Neural crest cell (in vitro differentiated cells): ENCODE measurements around the gene DDRGK1. TPM values are rescaled to one million over a fixed set of nuclear protein-coding genes. Genes with fewer than 3 reads are reported as not detected.

ENCODE experiments used
- DNase-seq: peaks from one replicate; pipeline ENCODE4 v3.0.0; 2021; ENCODE audit warnings: low read depth, mixed read lengths, low spot score
- H3K27ac Mint-ChIP-seq: one replicate; pipeline ENCODE4 v1.8.0; 2021; ENCODE audit warnings: mild to moderate bottlenecking, mixed read lengths; ENCODE audit not compliant: unreplicated experiment
- H3K27me3 Mint-ChIP-seq: 2 replicates; pipeline ENCODE4 v1.8.0; 2021; ENCODE audit warnings: low read depth, mild to moderate bottlenecking, mixed read lengths
- H3K36me3 Mint-ChIP-seq: 2 replicates; pipeline ENCODE4 v1.8.0; 2021; ENCODE audit warnings: low read depth, mild to moderate bottlenecking, mixed read lengths
- H3K4me1 Mint-ChIP-seq: 2 replicates; pipeline ENCODE4 v1.8.0; 2021; ENCODE audit warnings: mixed read lengths
- H3K4me3 Mint-ChIP-seq: one replicate; pipeline ENCODE4 v1.8.0; 2021; ENCODE audit warnings: mild to moderate bottlenecking, mixed read lengths
- H3K9me3 Mint-ChIP-seq: 2 replicates; pipeline ENCODE4 v1.8.0; 2021; ENCODE audit warnings: mixed read lengths
- CTCF ChIP-seq: fragments of 200-600 bp; sonication (generic); conservative IDR thresholded peaks from 2 replicates; pipeline ENCODE4 v1.5.0; 2021; ENCODE audit warnings: antibody characterized with exemption, mild to moderate bottlenecking
- total RNA-seq: library from RNA; stranded (reverse); gene quantifications from 2 replicates; pipeline ENCODE4 v1.2.1, GENCODE V29; 2021

The DDRGK1 gene
- total RNA-seq, 1 donor from 2014 or later = 57.2 TPM

- Mint-ChIP-seq H3K9me3 (no peaks in the 10 kb centered on the region), H3K27me3 (peaks cover 3% of the 10 kb centered on the region), H3K4me3 (no peak overlapping the region), H3K36me3 (no peaks in the 10 kb centered on the region), H3K27ac (no peak overlapping the region), H3K4me1 (no peaks in the 10 kb centered on the region)
- TF ChIP-seq CTCF = no peak
- DNase-seq = no peak
Observed at GRCh38 chr20:3229158-3229557, 24.7 kb upstream of the DDRGK1 start.

GRCh38 chr20:3228750-3229032, 24.2 kb upstream of the DDRGK1 start:
- Mint-ChIP-seq H3K4me1 (no peaks in the 10 kb centered on the region), H3K36me3 (no peaks in the 10 kb centered on the region), H3K27ac (no peak overlapping the region), H3K27me3 (peaks cover 3% of the 10 kb centered on the region), H3K9me3 (no peaks in the 10 kb centered on the region), H3K4me3 (no peak overlapping the region)
- TF ChIP-seq CTCF = no peak
- no peak for DNase-seq

GRCh38 chr20:3227936-3228749, 23.7 kb upstream of the DDRGK1 start:
- Mint-ChIP-seq H3K27me3 (peaks cover 3% of the 10 kb centered on the region), H3K9me3 (no peaks in the 10 kb centered on the region), H3K27ac (no peak overlapping the region), H3K36me3 (no peaks in the 10 kb centered on the region), H3K4me3 (no peak overlapping the region), H3K4me1 (no peaks in the 10 kb centered on the region)
- no peak for TF ChIP-seq CTCF
- no peak for DNase-seq

GRCh38 chr20:3227506-3227905, 23.0 kb upstream of the DDRGK1 start:
- Mint-ChIP-seq H3K9me3 (no peaks in the 10 kb centered on the region), H3K4me3 (no peak overlapping the region), H3K27me3 (no peaks in the 10 kb centered on the region), H3K36me3 (no peaks in the 10 kb centered on the region), H3K4me1 (no peaks in the 10 kb centered on the region), H3K27ac (no peak overlapping the region)
- DNase-seq = no peak
- TF ChIP-seq CTCF = no peak

GRCh38 chr20:3226864-3227263, 22.4 kb upstream of the DDRGK1 start:
- TF ChIP-seq CTCF = no peak
- Mint-ChIP-seq H3K4me1 (no peaks in the 10 kb centered on the region), H3K36me3 (no peaks in the 10 kb centered on the region), H3K9me3 (no peaks in the 10 kb centered on the region), H3K4me3 (no peak overlapping the region), H3K27ac (no peak overlapping the region), H3K27me3 (no peaks in the 10 kb centered on the region)
- no peak for DNase-seq
